Cerebellar cortex (tissue), 1 donor: ENCODE measurements around the gene RPL37.
"Not testable (repeated sequence)": the region's sequence is repeated elsewhere in the genome, so short reads cannot be mapped to it uniquely, and the experiment has no call there.

Experiments used
- DNase-seq: peaks from one replicate; pipeline ENCODE4 v3.0.0-alpha.2; 2015; ENCODE audit warnings: low spot score

The RPL37 gene

GRCh38 chr5:40834849-40835787 lies at the start of gene RPL37:
TSS of gene RPL37 (minus strand) at chr5:40835222. CDS start at chr5:40835185, 37 bp downstream.
- peak; percentile 97 for DNase-seq

DNA sequence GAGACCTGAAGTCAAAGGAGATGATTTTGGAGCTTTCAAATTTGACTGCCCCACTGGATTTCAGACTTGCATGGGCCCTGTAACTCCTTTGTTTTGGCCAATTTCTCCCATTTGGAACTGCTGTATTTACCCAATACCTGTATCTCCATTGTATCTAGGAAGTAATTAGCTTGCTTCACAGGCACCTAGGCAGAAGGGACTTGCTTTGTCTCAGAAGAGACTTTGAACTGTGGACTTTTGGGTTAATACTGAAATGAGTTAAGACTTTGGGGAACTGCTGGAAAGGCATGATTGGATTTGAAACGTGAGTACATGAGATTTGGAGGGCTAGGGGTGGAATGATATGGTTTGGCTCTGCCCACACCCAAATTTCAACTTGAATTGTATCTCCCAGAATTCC lies 48.0 kb upstream of the RPL37 start:
- not testable (repeated sequence) for DNase-seq

DNA sequence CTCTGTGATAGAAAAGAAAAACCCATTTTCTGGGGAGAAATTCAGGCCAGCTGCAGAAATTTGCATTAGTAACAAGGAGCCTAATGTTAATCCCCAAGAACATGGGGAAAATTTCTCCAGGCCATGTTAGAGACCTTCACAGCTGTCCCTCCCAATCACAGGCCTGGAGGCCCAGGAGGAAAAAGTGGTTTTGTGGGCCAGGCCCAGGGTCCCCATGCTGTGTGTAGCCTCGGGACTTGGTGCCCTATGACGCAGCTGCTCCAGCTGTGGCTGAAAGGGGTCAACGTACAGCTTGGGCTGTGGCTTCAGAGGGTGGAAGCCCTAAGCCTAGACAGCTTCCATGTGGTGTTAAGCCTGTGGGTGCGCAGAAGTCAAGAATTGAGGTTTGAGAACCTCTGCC lies 47.3 kb upstream of the RPL37 start:
- no peak for DNase-seq

DNA sequence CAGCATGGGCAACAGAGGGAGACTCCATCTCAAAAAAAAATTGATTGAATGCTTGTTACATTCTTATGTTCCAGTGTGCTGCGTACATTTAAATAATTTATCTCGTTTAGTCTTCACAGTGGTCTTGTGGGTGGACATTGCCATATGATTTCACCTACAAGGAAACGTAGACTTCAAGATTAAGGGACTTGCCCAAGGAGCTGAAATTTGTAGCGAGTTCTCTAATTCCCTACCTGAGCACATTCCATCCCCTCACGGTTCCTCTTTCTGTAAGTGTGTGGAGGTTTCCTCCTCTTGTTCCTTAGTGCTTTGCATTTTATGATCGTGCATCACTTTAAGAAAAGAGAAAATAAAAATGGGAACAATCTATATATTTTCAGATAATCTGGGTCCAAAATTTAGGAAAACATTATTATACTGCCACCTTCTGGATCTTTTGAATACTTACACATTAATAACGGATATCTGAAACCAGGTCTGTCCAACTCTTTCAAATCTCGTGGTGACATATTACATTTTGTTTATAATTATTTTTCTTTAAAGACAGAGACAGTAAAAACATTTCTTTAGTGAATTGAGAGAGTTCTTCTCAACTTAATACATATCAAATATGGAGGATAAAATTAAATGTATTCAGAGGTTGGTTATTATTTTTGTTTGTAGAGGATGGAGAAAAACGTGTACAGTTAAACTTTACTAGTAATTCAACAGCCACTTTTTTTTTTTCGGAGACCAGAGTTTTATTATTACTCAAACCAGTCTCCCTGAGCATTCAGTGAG lies 44.3 kb upstream of the RPL37 start:
- peak; percentile 46 for DNase-seq

DNA sequence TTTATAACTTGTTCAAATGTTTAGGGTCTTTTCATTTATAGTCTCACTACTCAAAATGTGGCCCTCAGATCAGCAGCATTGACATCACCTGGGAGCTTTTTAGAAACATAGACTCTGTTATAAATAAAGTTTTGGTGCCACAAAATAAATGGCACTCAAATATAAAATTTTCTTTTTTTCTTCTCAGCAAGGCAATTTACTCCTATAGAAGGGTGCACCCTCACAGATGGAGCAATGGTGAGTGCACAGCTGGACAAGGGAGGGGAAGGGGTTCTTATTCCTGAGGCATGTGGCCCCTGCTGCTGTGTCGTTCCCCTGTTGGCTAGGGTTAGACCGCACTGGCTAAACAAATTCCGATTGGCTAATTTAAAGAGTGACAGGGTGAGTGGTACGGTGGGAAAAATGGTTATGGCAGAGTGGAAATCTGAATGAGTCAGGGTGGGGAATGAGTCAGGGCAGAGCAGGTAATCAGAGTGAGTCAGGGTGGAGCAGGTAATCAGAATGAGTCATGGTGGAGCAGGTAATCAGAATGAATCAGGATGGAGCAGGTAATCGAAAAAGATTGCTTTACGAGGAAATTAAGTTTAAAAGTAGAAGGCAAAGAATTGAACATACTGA lies 42.5 kb upstream of the RPL37 start:
- DNase-seq, result no peak

DNA sequence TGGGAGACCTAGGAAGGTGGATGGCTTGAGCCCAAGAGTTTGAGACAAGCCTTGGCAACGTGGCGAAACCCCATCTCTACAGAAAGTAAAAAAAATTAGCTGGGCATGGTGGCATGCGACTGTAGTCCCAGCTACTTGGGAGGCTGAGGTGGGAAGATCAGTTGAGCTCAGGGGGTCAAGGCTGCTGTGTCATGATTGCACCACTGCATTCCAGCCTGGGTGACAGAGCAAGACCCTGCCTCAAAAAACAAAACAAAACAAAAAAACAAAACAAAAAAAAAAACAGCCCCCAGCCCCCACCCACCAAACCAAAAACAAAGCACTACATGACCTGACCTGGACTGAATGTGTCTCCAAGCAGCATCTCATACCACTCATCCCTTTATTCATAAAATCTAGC lies 40.9 kb upstream of the RPL37 start:
- DNase-seq, result no peak

- no peak for DNase-seq
Measured at GRCh38 chr5:40873286-40873880, 38.4 kb upstream of the RPL37 start.

- DNase-seq, result not testable (repeated sequence)
Measured at GRCh38 chr5:40872253-40872652, 37.2 kb upstream of the RPL37 start.

- no peak for DNase-seq
Measured at GRCh38 chr5:40871177-40871576, 36.2 kb upstream of the RPL37 start.

- DNase-seq, result no peak
Measured at GRCh38 chr5:40869384-40869783, 34.4 kb upstream of the RPL37 start.

GRCh38 chr5:40866844-40867243 lies 31.8 kb upstream of the RPL37 start:
- no peak for DNase-seq

DNA sequence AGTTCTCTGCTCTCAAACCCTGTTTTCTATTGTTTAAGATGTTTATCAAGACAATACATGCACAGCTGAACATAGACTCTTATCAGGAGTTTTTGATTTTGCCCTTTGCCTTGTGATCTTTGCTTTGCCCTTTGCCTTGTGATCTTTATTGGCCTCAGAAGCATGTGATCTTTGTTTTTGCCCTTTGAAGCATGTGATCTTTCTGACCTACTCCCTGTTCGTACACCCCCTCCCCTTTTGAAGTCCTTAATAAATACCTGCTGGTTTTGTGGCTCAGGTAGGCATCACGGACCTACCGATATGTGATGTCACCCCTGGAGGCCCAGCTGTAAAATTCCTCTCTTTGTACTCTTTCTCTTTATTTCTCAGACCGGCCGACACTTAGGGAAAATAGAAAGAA lies 30.0 kb upstream of the RPL37 start:
- DNase-seq, result not testable (repeated sequence)

DNA sequence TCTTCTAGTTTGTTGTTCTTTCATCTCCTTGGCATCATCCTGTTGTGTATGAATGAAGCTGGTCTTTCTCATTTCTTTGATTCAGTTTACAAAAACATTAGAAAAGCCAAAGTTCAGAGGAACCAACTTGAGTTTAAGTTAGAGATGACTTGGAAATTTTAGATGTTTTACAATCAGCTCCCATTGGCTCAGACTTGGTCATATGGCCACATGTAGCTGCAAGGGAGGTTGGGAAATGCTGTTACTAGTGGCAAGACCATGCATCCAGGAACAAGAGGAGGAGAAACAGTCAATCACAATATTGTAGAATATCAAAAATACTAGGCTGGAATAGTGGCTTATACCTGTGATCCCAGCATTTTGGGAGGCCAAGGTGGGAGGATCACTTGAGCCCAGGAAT lies 25.7 kb upstream of the RPL37 start:
- DNase-seq, result no peak

- DNase-seq, result no peak
Measured at GRCh38 chr5:40853632-40854192, 18.7 kb upstream of the RPL37 start.

GRCh38 chr5:40847525-40847924 lies 12.5 kb upstream of the RPL37 start:
- no peak for DNase-seq

DNA sequence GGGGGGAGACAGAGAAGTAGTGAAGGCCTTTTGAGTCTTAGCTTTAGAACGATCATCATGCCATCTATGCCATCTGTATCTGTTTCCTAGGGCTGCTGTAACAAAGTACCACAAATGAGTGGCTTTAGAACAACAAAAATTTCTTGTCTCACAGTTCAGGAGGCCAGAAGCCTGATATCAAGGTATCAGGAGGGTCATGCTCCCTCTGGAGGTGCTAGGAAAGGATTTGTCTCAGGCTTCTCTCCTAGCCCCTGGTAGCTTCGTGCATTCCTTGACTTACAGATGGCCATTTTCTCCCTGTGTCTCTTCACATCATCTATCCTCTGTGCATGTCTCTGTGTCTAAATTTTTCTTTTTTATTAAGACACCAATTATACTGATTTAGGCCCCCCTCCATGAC lies 11.3 kb upstream of the RPL37 start:
- DNase-seq, result no peak

GRCh38 chr5:40844565-40844964 lies 9.5 kb upstream of the RPL37 start:
- DNase-seq, result no peak

- no peak for DNase-seq
Measured at GRCh38 chr5:40842351-40842750, 7.3 kb upstream of the RPL37 start.

DNA sequence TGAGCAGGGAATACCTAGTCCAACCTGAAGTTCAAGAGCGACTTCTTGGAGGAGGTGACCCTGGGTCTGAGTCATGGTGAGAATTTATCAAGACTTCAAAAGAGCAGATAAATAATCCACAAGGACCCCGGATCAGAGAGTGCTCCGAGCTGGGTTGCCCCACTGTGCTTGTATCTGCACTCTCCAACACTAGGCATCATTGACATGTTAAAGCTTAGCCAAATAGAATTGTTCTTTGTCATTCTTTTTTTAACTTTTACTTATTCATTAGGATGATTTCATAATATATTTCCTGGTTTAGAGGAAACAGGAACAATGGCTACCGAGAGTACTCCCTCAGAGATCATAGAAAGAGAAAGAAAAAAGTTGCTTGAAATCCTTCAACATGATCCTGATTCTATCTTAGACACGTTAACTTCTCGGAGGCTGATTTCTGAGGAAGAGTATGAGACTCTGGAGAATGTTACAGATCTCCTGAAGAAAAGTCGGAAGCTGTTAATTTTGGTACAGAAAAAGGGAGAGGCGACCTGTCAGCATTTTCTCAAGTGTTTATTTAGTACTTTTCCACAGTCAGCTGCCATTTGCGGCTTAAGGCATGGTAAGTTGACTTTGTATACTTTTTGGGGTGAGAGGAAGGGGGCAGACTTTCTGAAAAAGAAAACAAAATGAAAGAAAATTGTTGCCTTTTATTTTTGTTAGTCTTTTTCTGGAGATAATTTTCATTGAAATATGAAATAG lies 6.2 kb upstream of the RPL37 start, which contains the start of gene CARD6:
Gene CARD6 (plus strand): TSS at position 300 of the 738 bp plus-strand sequence. CDS start 16 bp downstream, at position 316.
- DNase-seq, result no peak

DNA sequence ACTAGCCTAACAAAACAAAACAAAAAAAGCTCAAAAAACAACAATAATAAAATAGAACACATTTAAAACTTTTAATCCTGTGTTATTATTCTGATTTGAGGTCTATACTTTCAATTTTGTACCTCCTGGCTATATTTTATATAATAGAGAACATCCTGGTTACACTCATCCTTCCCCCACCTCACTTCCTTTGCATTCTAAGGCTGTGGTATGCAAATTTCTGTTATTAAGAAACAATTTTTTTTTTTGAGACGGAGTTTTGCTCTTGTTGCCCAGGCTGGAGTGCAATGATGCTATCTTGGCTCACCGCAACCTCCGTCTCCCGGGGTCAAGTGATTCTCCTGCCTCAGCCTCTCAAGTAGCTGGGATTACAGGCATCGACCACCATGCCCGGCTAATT lies 3.1 kb upstream of the RPL37 start:
- DNase-seq, result no peak

DNA sequence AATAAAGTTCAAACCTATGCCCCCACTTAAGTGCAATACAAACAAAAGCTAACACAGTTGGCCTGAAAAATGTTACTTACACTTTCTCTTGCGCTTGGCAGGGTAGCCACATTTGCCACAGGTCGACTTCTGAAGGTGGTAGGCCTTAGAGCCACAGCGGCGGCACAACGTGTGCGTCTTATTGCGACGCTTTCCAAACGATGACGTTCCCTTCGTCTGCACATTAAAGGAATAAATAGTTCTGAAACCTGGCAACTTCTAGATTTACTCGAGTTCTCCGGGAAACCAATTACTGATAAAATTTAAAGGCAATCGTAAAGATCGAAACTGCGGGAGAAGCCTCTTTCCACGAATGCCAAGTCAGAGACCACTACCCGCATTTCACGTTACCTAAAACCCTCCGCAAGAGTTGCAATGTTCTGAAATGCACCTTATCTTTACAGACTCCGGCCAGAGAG lies 602 bp downstream of the RPL37 start:
- DNase-seq, result peak; percentile 10
